HEK293 (cell line): Measurements from ENCODE around the gene MRPS2.

Experiments
- CTCF ChIA-PET: fragments of 350-600 bp; formaldehyde crosslinking; extraction: SDS; loops from one replicate; lab custom pipeline; 2021; ENCODE audit warnings: antibody characterized with exemption; lab: Yijun Ruan, JAX
- POLR2A ChIA-PET: fragments of 300-600 bp; formaldehyde crosslinking; extraction: SDS; loops from one replicate; lab custom pipeline; 2020; ENCODE audit warnings: antibody characterized with exemption, inconsistent platforms; lab: Yijun Ruan, JAX
- H3K27ac ChIP-seq: fragments of 200-500 bp; sonication (Bioruptor generic); 2 replicates; pipeline ENCODE4 v1.5.1; 2014; ENCODE audit warnings: low read depth, low read length, control low read depth, inconsistent platforms; ENCODE audit errors: extremely low read depth
- H3K36me3 ChIP-seq, 2 experiments: fragments of 200-500 bp in 1 of 2; sonication (Bioruptor generic) in 1 of 2; 1 replicate in 1 of 2; 2 replicates in 1 of 2; pipeline ENCODE4 v1.5.1; 2014 to 2017; ENCODE audit warnings: inconsistent platforms in 2 of 2, low read length in 2 of 2; ENCODE audit not compliant: control insufficient read depth in 2 of 2, insufficient read depth in 1 of 2
- H3K4me1 ChIP-seq: fragments of 200-500 bp; sonication (Bioruptor generic); 2 replicates; pipeline ENCODE4 v1.5.1; 2014; ENCODE audit warnings: mild to moderate bottlenecking, low read length, inconsistent platforms; ENCODE audit not compliant: control insufficient read depth, insufficient read depth
- H3K4me3 ChIP-seq: 2 replicates; pipeline ENCODE4 v1.5.1; 2011; ENCODE audit warnings: low read depth, mild to moderate bottlenecking, control low read depth, low read length, moderate library complexity
- H3K9me3 ChIP-seq: fragments of 200-500 bp; sonication (Bioruptor generic); 2 replicates; pipeline ENCODE4 v1.5.1; 2014; ENCODE audit warnings: low read depth, low read length, inconsistent platforms; ENCODE audit not compliant: control insufficient read depth, insufficient read depth
- BCL11A ChIP-seq: fragments of 450-650 bp; formaldehyde crosslinking; IDR thresholded peaks from 2 replicates; pipeline ENCODE4 v1.5.1; 2016; ENCODE audit warnings: low read depth, missing biosample characterization, missing genetic modification characterization
- GLI4 ChIP-seq: fragments of 450-650 bp; formaldehyde crosslinking; IDR thresholded peaks from 2 replicates; pipeline ENCODE4 v1.5.1; 2016; ENCODE audit warnings: missing biosample characterization, missing genetic modification characterization
- MZF1 ChIP-seq: fragments of 450-650 bp; formaldehyde crosslinking; IDR thresholded peaks from 2 replicates; pipeline ENCODE4 v1.5.1; 2017; ENCODE audit warnings: missing biosample characterization, missing genetic modification characterization, borderline replicate concordance
- RBAK ChIP-seq: fragments of 450-650 bp; formaldehyde crosslinking; IDR thresholded peaks from 2 replicates; pipeline ENCODE4 v1.5.1; 2016; ENCODE audit warnings: missing biosample characterization, missing genetic modification characterization
- SALL2 ChIP-seq: fragments of 450-650 bp; formaldehyde crosslinking; IDR thresholded peaks from 2 replicates; pipeline ENCODE4 v1.5.0; 2017; ENCODE audit warnings: missing biosample characterization, mild to moderate bottlenecking, missing genetic modification characterization, borderline replicate concordance
- ZNF10 ChIP-seq: fragments of 450-650 bp; formaldehyde crosslinking; IDR thresholded peaks from 2 replicates; pipeline ENCODE4 v1.5.1; 2017; ENCODE audit warnings: missing biosample characterization, missing genetic modification characterization
- ZNF19 ChIP-seq: fragments of 450-650 bp; formaldehyde crosslinking; IDR thresholded peaks from 2 replicates; pipeline ENCODE4; 2016; ENCODE audit warnings: missing biosample characterization, missing genetic modification characterization, low read depth
- ZNF214 ChIP-seq: fragments of 450-650 bp; formaldehyde crosslinking; IDR thresholded peaks from 2 replicates; pipeline ENCODE4 v1.5.1; 2017; ENCODE audit warnings: missing biosample characterization, mild to moderate bottlenecking, missing genetic modification characterization, borderline replicate concordance
- ZNF248 ChIP-seq: fragments of 450-650 bp; formaldehyde crosslinking; IDR thresholded peaks from 2 replicates; pipeline ENCODE4 v1.5.1; 2017; ENCODE audit warnings: missing biosample characterization, missing genetic modification characterization
- ZNF26 ChIP-seq: fragments of 450-650 bp; formaldehyde crosslinking; IDR thresholded peaks from 2 replicates; pipeline ENCODE4 v1.5.1; 2016; ENCODE audit warnings: missing biosample characterization, missing genetic modification characterization
- ZNF350 ChIP-seq: fragments of 450-650 bp; formaldehyde crosslinking; IDR thresholded peaks from 2 replicates; pipeline ENCODE4 v1.5.0; 2017; ENCODE audit warnings: missing biosample characterization, mild to moderate bottlenecking, missing genetic modification characterization
- ZNF398 ChIP-seq: fragments of 450-650 bp; formaldehyde crosslinking; IDR thresholded peaks from 2 replicates; pipeline ENCODE4 v1.5.1; 2017; ENCODE audit warnings: missing biosample characterization, missing genetic modification characterization
- ZNF416 ChIP-seq: fragments of 450-650 bp; formaldehyde crosslinking; IDR thresholded peaks from 2 replicates; pipeline ENCODE4 v1.5.1; 2016; ENCODE audit warnings: missing biosample characterization, missing genetic modification characterization
- ZNF48 ChIP-seq: fragments of 450-650 bp; formaldehyde crosslinking; IDR thresholded peaks from 2 replicates; pipeline ENCODE4 v1.5.1; 2016; ENCODE audit warnings: missing biosample characterization, missing genetic modification characterization
- ZNF514 ChIP-seq: fragments of 450-650 bp; formaldehyde crosslinking; IDR thresholded peaks from 2 replicates; pipeline ENCODE4 v1.5.1; 2016; ENCODE audit warnings: missing biosample characterization, missing genetic modification characterization
- ZNF624 ChIP-seq: fragments of 450-650 bp; formaldehyde crosslinking; IDR thresholded peaks from 2 replicates; pipeline ENCODE4 v1.5.1; 2017; ENCODE audit warnings: missing biosample characterization, missing genetic modification characterization
- ZNF626 ChIP-seq: fragments of 450-650 bp; sonication (Bioruptor Pico); formaldehyde crosslinking; IDR thresholded peaks from 2 replicates; pipeline ENCODE4 v1.5.1; 2018; ENCODE audit warnings: missing biosample characterization, missing genetic modification characterization, inconsistent platforms
- ZNF701 ChIP-seq: fragments of 450-650 bp; formaldehyde crosslinking; IDR thresholded peaks from 2 replicates; pipeline ENCODE4 v1.5.1; 2016; ENCODE audit warnings: missing biosample characterization, missing genetic modification characterization
- ZXDB ChIP-seq: fragments of 450-650 bp; formaldehyde crosslinking; IDR thresholded peaks from 2 replicates; pipeline ENCODE4 v1.5.1; 2016; ENCODE audit warnings: missing biosample characterization, missing genetic modification characterization
- TF ChIP-seq, protein P1 (sequence below): fragments of 450-650 bp; IDR thresholded peaks from 2 replicates; pipeline ENCODE4 v1.5.1; 2018; ENCODE audit warnings: missing biosample characterization, mild to moderate bottlenecking, missing genetic modification characterization
- TF ChIP-seq, protein P2 (sequence below): fragments of 450-650 bp; formaldehyde crosslinking; IDR thresholded peaks from 2 replicates; pipeline ENCODE4 v1.5.1; 2016; ENCODE audit warnings: missing biosample characterization, missing genetic modification characterization
- TF ChIP-seq, protein P3 (sequence below): fragments of 450-650 bp; formaldehyde crosslinking; IDR thresholded peaks from 2 replicates; pipeline ENCODE4 v1.5.1; 2016; ENCODE audit warnings: missing biosample characterization, missing genetic modification characterization
- TF ChIP-seq, protein P4 (sequence below): fragments of 450-650 bp; formaldehyde crosslinking; IDR thresholded peaks from 2 replicates; pipeline ENCODE4 v1.5.1; 2016; ENCODE audit warnings: missing biosample characterization, missing genetic modification characterization

The MRPS2 gene

DNA sequence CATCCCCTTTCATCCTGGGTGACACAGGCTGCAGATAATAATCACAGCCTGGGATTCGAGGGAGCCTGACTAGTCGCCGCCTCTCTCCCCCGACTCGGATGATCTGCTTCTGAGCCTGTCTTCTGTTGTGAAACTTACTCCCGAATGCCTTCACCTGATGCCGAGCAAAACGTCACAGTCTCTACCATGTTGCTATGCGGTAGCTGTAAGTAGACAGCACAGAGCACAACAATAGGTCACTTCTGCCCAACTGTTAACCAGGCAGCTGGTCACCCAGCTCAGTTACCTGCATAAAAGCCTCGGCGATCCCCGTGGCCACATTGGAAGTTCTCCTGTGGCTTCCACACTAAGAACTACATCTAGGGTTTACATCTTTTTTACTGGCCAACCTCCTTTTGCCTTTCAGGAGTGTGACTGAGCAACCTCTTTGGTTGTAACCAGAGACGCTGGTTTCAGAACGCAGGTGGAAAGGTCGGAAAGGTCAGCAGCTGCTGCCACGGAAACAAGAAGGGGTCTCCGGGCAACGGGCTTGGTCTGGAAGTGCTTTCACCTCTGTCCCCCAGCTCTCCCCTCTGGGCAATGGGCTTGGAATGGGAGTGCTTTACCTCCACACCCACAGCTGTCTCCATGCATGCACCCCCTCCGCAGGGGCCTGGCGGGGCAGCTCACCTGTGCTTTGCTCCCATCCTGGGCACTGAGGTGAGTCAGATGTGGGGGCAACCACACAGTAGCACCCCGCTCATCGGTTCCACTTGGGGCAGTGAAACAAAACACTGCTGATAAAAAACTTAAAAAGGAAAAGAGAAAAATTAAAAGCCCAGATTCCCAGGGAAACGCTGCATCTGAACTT is 28.5 kb upstream of the MRPS2 start:
- ChIA-PET CTCF (interaction anchor here (0.8 to 2.5 kb wide), 3 partner anchors 8 to 717 kb away, joined by 4 to 9 read pairs (median 4); no protein-coding TSS in a partner anchor), POLR2A (interaction anchor here (0.5 to 1.4 kb wide), 2 partner anchors 9 to 53 kb away, joined by 3 to 7 read pairs; no protein-coding TSS in a partner anchor)
- TF ChIP-seq ZNF248 (no peak), ZNF48 (tag by site-specific recombination) (no peak), ZNF10 (tag by site-specific recombination) (peak; percentile 64; the same call in 1 of the 2 replicates), ZNF514 (tag by site-specific recombination) (no peak)
- peaks cover 0 to 3% of the 10 kb centered on the region in 2 experiments; a peak in 1 of 3 replicates for H3K36me3 ChIP-seq
- no peak overlapping the region for H3K27ac ChIP-seq
- H3K4me3 ChIP-seq = no peak overlapping the region
- H3K4me1 ChIP-seq = 0 out of 2 replicates have a peak, but pooled peaks cover 3% of the 10 kb centered on the region
- H3K9me3 ChIP-seq = no peaks in the 10 kb centered on the region

GRCh38 chr9:135473972-135474543 is 26.4 kb upstream of the MRPS2 start:
- Histone ChIP-seq H3K4me1 (no peaks in the 10 kb centered on the region), H3K36me3 (peaks cover 0 to 3% of the 10 kb centered on the region in 2 experiments; a peak in 1 of 3 replicates), H3K9me3 (no peaks in the 10 kb centered on the region), H3K27ac (no peak overlapping the region), H3K4me3 (no peak overlapping the region)
- CTCF ChIA-PET = interaction anchor here (0.9 to 2.5 kb wide), 6 partner anchors 8 to 388 kb away, joined by 3 to 9 read pairs (median 4); partner anchors contain the start of gene MRPS2
- POLR2A ChIA-PET = no interaction called here
- TF ChIP-seq ZNF701 (tag by site-specific recombination) = no peak
- TF ChIP-seq ZNF350 = no peak
- no peak for TF ChIP-seq GLI4 (tag by site-specific recombination)
- TF ChIP-seq, protein P1, sequence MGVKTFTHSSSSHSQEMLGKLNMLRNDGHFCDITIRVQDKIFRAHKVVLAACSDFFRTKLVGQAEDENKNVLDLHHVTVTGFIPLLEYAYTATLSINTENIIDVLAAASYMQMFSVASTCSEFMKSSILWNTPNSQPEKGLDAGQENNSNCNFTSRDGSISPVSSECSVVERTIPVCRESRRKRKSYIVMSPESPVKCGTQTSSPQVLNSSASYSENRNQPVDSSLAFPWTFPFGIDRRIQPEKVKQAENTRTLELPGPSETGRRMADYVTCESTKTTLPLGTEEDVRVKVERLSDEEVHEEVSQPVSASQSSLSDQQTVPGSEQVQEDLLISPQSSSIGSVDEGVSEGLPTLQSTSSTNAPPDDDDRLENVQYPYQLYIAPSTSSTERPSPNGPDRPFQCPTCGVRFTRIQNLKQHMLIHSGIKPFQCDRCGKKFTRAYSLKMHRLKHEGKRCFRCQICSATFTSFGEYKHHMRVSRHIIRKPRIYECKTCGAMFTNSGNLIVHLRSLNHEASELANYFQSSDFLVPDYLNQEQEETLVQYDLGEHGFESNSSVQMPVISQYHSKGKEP = no peak
- TF ChIP-seq ZNF19 (tag by site-specific recombination) = no peak
- no peak for TF ChIP-seq ZNF214 (tag by site-specific recombination)
- TF ChIP-seq ZNF626 (tag by site-specific recombination) = no peak
- TF ChIP-seq ZXDB (tag by site-specific recombination) = no peak
- no peak for TF ChIP-seq SALL2 (tag by site-specific recombination)
- no peak for TF ChIP-seq MZF1 (tag by site-specific recombination)
- TF ChIP-seq BCL11A (tag by site-specific recombination) = no peak
- TF ChIP-seq ZNF624 (tag by site-specific recombination) = no peak
- TF ChIP-seq, protein P2, sequence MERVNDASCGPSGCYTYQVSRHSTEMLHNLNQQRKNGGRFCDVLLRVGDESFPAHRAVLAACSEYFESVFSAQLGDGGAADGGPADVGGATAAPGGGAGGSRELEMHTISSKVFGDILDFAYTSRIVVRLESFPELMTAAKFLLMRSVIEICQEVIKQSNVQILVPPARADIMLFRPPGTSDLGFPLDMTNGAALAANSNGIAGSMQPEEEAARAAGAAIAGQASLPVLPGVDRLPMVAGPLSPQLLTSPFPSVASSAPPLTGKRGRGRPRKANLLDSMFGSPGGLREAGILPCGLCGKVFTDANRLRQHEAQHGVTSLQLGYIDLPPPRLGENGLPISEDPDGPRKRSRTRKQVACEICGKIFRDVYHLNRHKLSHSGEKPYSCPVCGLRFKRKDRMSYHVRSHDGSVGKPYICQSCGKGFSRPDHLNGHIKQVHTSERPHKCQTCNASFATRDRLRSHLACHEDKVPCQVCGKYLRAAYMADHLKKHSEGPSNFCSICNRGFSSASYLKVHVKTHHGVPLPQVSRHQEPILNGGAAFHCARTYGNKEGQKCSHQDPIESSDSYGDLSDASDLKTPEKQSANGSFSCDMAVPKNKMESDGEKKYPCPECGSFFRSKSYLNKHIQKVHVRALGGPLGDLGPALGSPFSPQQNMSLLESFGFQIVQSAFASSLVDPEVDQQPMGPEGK (tag by site-specific recombination) = no peak
- TF ChIP-seq ZNF416 (tag by site-specific recombination) = no peak
- TF ChIP-seq, protein P3, sequence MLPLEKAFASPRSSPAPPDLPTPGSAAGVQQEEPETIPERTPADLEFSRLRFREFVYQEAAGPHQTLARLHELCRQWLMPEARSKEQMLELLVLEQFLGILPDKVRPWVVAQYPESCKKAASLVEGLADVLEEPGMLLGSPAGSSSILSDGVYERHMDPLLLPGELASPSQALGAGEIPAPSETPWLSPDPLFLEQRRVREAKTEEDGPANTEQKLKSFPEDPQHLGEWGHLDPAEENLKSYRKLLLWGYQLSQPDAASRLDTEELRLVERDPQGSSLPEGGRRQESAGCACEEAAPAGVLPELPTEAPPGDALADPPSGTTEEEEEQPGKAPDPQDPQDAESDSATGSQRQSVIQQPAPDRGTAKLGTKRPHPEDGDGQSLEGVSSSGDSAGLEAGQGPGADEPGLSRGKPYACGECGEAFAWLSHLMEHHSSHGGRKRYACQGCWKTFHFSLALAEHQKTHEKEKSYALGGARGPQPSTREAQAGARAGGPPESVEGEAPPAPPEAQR (tag by site-specific recombination) = no peak
- TF ChIP-seq ZNF398 (tag by site-specific recombination) = no peak
- TF ChIP-seq RBAK = no peak
- TF ChIP-seq, protein P4, sequence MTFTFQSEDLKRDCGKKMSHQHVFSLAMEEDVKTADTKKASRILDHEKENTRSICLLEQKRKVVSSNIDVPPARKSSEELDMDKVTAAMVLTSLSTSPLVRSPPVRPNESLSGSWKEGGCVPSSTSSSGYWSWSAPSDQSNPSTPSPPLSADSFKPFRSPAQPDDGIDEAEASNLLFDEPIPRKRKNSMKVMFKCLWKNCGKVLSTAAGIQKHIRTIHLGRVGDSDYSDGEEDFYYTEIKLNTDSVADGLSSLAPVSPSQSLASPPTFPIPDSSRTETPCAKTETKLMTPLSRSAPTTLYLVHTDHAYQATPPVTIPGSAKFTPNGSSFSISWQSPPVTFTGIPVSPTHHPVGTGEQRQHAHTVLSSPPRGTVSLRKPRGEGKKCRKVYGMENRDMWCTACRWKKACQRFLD (tag by site-specific recombination) = no peak
- TF ChIP-seq ZNF26 (tag by site-specific recombination) = no peak
